Hematopoietic multipotent progenitor cell treated with erythropoietin and hydrocortisone succinate and interleukin-3 and kit ligand, for 6 days (in vitro differentiated cells): ENCODE measurements around the gene ARHGAP26.
"Not testable (repeated sequence)": the region's sequence is repeated elsewhere in the genome, so short reads cannot be mapped to it uniquely, and the experiment has no call there.

Source experiments
- DNase-seq: peaks from one replicate; pipeline ENCODE4 v3.0.0-alpha.2; 2015

The ARHGAP26 gene

DNA sequence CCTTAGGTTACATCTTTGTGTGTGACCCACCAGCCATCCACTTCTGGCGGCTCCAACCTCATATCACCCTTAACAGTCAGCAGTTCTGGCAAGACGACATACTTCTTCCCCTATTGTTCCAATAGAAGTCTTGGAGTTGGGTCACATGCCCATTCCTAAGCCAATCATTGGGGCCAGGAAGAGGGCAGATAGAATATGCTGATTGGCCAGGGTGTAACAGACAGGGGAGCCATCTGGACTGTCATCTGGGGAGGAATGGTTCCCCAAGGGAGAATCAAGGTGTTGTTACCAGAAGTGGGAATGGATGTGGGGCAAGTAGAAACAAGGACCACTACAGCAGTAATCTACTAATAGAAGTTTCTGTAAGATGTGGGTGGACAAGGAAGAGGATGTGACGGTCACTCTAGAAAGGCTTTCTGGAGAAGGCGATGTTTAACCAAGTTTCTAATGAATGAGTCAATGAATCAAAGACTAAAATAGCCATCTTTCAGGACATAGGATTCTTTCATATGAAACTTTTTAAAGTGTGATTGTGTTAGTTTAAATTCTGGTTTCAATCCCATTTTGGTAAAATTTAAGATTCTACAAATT lies 200.4 kb downstream of the ARHGAP26 start:
- DNase-seq: no peak

DNA sequence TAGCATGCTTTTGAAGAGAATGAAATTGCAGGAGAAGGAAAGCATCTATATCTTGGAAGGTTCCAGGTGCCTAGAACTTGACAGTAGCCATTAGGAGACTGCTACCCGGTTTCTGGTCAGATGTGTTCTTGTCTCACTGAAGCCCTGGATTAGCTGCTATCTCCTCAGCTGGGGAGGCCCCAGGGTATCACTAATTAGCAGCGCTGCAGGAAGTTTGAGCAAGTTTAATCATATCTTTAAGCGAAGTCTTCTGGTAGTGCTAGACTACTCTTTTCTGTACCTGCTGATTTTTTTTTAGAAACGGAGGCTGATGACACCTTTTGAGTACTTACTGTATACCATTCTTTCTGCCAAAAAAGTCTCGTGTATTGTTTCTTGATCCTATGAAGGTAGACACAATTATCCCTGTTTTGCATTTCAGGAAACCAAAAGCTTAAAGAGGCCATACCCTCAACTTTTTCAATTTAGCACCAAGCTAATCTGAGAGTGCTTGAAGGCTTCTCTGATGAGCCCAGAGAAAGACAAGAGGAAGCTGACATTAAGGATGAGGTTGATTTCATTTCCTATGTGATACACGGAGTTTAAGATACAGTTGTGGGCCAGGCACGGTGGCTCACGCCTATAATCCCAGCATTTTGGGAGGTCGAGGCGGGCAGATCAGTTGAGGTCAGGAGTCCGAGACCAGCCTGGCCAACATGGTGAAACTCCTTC lies 201.3 kb downstream of the ARHGAP26 start:
- no peak for DNase-seq

DNA sequence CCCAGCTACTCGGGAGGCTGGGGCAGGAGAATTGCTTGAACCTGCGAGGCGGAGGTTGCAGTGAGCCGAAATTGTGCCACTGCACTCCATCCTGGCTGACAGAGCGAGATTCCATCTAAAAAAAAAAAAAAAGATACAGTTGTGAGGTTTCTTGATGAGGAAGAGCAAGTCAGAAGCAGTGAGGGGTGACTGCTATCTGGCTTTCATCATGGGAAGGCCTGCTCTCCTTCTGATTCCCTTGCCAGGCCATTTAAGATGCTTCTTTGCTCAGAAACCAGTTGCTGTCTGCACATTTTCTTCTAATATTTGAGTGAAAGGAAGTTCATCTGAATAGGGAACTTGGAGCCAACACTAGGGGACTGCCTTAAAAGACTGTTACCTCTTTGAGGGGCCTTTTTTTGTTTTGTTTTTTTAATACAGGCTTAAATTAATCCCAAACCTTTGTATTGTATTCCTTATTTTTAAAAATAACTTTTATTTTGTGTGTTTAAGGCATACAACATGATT lies 201.9 kb downstream of the ARHGAP26 start:
- DNase-seq: no peak

DNA sequence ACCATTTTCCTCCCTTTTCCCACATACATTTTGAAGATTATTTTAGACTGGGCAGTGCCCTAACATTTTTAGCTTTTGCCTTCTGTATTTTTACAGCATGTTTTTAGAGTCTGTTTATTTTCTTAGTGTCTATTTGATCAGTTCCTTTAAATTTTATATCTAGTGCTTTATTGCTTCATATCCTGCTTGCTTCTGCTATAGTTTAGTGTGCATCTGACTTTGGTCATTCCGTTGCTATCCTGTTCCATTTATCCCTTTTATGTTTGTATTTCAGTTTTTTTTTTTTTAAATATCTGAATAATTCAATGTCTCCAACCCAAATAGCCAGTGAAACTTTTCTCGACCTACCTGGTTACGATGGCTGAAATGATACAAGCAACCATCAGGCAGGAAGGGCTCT lies 203.8 kb downstream of the ARHGAP26 start:
- no peak for DNase-seq

DNA sequence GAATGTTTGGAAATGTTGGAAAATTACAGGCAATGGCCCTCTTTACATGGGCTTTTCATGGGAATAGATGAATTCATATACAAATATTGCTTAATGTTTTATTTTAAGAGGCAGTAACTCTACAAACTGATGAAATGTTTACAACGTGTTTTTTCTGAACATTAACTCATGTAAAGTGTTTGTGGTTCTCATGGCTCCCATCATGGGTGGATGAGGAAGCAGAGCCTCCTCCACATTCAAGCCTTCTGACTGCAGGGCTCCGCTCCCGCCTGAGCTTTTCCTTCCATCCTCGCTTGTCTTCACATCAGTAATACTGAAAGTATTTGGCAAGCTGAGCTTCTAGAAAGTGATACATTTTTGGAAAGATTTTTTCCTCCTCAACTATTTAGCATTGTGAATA lies 204.2 kb downstream of the ARHGAP26 start:
- DNase-seq: no peak

DNA sequence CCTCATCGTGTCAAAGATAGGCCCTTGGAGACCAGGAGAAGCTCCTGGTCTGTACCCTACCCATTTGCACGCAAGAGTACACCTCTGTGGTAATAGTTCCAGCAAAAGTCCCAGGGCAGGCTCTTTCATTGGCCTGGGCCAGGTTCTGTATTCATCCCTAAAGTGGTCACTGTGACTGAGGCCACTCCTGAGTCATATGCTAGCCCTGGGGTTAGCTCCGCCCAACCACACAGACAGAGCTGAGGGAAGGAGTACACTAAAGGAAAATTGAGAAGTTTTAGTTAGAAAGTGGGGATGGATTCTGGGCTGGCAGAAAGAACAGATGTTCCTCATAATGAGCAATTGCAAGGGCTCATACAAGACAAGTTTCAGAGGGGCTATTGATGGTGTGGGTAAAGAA lies 206.7 kb downstream of the ARHGAP26 start:
- no peak for DNase-seq

DNA sequence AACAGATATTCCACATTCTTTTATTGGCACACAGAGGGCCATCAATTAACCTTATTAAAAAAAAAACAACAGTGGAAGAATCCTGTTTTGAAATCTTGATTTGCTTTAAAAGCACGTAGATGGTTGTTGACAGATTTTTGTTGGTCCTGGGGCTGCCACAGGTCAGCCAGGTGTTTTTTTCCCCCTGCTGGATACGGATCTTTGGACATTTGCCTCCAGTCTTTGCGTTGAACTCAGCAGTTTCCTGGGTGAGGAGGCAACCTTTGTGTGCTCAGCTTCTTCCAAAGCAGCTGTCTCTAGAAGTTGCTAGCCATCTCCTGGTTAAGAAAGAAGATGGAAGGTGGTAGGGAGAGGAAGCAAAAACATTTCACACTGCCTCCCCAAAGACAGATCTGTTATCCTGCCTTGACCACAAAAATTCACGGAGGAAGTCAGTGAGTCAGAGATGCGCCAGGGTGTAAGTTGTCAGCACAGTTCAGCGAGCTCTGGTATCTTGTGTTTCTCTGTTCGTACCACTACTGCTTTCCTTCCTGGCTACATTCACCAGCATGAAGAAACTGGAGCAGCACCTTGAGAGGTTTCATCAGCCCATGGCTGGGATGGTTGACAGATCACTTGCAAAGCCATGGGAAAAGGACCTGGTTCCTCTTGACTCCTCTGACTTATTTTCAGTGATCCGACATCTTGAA lies 207.3 kb downstream of the ARHGAP26 start:
- peak; percentile 63 for DNase-seq

DNA sequence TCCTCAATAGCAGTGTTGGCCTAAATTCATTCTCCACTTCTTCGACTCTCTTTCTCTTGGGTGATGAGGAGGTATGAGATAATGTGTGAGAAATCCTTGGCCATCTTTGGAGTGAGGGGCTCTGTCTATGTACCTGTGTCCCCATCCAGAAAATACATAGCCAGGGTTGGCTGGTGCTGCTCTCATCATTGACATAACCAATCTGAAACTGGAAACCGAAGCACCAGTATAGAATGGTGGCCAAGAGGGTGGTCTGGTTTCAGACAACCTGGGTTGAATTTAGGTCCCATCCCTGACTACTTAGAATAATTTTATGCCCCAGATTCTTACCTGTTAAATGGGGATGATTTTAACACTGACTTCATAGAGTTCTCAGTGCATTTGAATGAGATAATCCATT lies 208.1 kb downstream of the ARHGAP26 start:
- no peak for DNase-seq

DNA sequence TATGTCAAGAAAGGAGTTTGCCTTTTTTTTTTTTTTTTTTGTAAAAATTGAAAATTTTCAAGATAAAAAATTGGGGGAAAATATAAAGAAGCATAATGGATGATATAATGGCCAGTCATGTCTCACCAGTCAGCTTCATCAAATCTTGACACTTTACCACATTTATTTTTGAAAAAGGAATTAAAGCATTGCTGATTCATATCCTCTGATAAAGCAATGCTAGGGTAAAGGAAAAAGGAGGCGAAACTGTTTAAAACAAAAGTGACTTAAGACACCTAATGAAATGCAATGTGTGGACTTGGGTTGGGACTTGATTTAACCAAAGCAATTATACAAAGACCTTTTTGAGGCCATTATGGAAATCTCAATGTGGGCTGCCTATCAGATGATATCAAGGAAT lies 208.5 kb downstream of the ARHGAP26 start:
- no peak for DNase-seq

DNA sequence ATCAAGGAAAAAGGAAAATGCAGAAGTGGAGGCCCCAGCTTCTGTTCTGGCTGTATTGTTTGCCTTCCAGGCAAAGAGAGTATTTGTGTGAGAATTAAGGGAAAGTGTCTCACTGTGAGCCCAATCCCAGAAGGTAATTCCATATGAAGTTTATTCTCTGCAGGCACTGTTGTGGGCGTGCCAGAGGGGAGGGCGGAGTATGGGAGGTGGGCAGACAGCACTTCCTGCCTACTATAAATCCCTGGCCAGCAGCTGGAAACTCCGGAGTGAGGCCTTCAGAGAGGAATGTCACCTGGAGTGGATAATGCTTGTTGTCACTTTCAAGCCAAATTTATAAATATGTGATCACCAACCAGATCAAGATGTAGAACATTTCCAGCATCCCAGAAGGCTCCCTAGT lies 209.5 kb downstream of the ARHGAP26 start:
- DNase-seq: no peak

DNA sequence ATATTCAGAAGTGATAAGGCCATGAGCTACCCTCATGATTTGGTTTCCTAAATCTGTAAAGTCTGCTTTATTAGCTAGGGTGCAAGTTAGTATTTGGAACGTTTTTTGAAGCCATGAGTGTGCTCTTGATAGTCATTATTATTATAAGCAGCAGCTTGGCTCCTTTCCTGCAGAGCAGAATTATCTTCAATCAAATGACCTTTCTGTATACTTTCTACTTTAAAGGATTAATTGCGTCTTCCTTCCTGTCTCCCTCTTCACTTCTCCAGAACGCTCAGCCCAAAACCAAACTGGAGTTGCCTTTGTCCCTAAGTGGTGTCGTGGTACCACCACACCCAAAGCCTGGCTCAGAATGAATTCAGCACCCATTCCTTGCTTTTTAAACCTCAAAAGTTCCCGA lies 211.3 kb downstream of the ARHGAP26 start:
- no peak for DNase-seq

DNA sequence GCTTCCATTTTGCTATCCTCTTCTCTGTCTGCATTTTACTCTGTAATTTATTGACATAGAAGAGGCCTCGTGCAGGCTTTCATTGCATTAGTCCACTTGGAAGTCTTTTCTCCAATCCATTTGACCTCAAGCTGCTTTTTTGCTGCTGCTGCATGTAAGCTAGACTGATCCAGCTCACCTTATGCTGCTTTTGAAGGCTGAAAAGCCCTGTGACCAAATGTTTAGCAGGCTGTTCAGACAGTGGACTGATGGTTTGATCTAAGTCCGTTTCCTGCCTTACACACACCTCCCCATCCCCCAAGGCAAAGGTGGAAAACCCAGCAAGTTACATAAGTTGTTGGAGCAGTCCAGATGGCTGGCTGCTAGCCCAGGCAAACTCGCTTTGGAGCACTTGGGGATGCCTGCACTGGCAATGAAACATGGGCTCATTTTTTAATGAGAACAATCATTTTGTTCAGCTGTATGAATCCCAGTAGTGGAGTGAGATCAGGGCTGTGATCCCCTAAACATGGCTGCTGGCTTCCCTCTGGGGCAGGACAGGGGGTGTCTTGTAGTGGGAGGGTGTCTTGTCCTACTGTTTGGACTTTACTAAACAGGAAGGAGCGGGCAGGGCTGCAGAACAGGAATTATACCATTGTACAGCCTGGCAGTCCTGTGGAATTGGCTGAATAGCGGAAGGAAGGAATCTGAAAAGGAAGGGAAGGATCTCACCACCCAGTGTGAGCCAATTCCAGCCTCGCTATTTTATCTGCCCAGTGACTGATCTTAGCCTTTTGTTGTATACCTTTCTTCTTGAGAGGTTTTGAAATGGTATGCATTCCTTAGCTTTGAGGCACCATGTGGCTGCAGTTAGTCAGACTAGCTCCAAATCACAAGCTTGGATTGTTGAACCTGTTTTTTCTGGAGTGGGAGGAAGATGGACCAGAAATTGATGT lies 212.0 kb downstream of the ARHGAP26 start:
- DNase-seq: no peak

DNA sequence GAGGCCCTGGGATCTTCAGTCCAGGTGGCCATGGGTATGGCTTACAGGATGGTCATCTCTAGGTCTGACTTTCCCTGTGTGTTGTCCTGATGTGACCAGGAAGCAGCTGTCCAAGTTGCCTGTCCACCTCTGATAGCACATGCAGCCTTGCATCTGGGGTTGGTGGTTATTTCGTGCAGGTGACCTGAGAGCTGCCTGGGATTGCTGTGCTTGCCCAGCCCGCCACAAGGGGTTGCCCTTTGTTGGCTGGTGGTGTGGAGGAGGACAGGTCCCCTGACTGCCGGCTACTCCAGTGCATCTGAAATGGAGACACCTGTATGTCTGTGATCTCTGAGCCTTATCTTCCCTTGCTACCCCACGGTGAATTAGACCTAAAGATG lies 212.6 kb downstream of the ARHGAP26 start:
- DNase-seq: no peak

DNA sequence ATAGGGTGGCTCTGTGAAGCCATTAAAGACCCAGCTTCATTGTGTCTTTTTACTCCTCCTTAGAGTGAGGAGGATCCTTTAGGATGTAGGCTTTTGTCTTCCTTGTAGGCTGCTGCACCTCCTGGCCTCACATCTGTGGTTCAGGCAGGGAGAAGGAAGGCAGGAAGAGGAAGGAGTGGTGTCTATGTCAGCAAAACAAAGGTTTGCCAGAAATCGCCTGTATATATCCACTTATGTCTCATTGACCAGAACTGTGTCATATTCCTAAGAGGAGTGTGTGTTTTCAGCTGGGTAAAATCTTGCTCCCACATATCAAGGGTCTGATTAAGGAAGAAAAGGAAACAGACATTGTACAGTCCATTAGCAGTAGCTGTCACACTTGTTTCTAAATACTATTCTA lies 213.8 kb downstream of the ARHGAP26 start:
- no peak for DNase-seq

DNA sequence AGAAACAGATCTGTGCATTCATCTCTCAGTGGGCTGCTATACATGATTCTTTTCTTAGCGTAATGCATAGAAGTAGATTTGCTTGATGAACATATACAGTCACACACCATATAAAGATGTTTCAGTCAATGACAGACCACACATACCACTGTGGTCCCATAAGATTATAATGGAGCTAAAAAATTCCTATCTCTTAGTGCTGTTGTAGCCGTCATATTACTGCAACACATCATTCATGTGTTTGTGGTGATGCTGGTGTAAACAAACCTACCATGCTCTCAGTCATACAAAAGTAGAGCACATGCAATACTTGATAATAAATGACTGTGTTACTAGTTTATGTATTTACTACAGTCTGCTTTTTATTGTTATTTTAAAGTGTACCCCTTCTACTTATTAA lies 214.3 kb downstream of the ARHGAP26 start:
- DNase-seq: no peak

DNA sequence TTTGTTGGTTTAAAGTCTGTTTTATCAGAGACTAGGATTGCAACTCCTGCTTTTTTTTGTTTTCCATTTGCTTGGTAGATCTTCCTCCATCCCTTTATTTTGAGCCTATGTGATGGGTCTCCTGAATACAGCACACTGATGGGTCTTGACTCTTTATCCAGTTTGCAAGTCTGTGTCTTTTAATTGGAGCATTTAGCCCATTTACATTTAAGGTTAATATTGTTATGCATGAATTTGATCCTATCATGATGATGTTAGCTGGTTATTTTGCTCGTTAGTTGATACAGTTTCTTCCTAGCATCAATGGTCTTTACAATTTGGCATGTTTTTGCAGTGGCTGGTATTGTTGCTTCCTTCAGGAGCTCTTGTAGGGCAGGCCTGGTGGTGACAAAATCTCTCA lies 219.1 kb downstream of the ARHGAP26 start:
- not testable (repeated sequence) for DNase-seq

DNA sequence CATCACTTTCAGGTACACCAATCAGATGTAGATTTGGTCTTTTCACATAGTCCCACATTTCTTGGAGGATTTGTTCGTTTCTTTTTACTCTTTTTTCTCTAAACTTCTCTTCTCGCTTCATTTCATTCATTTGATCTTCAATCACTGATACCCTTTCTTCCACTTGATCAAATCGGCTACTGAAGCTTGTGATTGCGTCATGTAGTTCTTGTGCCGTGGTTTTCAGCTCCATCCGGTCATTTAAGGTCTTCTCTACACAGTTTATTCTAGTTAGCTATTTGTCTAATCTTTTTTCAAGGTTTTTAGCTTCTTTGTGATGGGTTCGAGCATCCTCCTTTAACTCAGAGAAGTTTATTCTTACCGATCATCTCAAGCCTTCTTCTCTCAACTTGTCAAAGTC lies 219.9 kb downstream of the ARHGAP26 start:
- DNase-seq: not testable (repeated sequence)

DNA sequence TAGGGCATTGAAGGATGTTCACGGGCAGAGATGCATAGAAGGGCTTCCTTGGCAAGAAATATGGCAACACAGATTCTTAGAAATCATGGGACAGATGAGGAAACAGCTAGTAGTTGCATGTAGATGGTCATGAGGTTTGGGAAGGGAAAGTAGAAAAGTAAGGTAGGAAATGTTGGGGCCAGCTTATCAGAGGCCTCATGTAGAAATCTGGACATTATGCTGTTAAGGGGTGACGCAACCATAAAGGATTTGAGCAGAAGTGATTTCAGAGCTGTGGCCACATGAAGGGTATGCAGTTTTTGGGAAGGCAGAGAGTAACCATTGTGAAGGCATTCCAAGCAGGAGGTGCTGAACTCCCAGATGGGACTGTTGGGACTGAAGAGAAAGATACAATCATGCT lies 224.0 kb downstream of the ARHGAP26 start:
- no peak for DNase-seq

DNA sequence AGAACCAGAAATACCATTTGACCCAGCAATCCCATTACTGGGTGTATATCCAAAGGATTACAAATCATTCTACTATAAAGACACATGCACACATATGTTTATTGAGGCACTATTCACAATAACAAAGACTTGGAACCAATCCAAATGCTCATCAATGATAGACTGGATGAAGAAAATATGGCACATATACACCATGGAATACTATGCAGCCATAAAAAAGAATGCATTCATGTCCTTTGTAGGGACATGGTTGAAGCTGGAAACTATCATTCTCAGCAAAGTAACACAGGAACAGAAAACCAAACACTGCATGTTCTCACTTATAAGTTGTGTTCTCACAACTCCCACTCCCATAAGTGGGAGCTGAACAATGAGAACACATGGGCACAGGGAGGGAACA lies 225.4 kb downstream of the ARHGAP26 start:
- not testable (repeated sequence) for DNase-seq

DNA sequence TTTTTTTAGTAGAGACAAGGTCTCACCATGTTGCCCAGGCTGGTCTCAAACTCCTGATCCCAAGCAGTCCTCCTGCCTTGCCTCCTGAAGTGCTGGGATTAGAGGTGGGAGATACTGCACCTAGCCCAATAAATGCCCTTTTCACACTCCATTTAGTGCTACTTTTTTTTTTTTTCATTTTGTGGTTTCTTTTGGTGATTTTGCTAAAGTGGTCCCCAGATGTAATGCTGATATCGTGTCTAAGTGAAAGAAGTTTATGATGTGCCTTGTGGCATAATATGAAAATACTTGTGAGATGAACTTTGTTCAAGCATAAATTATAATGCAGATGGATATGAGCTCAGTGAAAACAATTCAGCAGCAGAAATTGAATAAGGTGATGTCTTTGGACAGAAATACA lies 227.4 kb downstream of the ARHGAP26 start:
- no peak for DNase-seq

DNA sequence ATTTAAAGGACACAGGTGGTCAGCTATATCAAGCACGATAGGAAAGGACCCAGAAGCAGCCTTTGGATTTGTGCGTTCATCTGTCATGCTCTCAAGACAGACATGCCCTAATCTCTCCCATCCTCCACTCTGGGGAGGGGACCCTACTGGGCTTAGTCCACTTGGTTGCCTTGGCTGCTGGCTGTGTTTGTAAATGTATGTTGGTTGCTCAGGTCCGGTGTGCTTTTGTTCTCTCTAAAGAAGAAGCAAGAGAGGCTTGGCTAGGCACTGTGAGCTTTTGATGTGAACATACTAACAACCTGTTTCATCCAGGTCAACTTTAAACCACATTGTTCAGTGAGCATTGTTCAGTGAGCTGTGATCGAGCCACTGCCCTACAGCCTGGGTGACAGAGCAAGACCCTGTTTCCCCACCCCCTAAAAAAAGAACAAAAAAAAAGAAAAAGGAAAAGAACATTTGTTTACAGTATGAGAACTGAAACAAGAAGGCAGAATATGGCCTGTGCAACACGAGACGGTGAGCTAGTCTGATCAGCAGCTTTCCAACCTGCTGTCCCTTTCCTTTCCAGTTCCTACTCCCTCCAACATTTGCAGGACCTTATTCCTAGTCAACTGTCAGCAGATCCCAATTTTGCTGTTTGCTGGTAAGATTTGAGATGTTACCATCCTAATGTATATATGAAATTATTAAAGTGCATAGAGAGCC lies 228.3 kb downstream of the ARHGAP26 start:
- no peak for DNase-seq

DNA sequence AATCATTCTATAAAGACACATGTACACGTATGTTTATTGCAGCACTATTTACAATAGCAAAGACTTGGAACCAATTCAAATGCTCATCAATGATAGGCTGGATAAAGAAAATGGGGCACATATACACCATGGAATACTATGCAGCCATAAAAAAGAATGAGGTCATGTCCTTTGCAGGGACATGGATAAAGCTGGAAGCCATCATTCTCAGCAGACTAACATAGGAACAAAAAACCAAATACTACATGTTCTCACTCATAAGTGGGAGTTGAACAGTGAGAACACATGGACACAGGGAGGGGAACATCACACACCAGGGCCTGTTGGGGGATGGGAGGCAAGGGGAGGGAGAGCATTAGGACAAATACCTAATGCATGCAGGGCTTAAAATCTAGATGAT lies 230.4 kb downstream of the ARHGAP26 start:
- DNase-seq: not testable (repeated sequence)
